GM13976 (cell line): ENCODE results near the gene TMEM163.
"Not testable (repeated sequence)": the region's sequence is repeated elsewhere in the genome, so short reads cannot be mapped to it uniquely, and the experiment has no call there.

Experiments
- DNase-seq: peaks from one replicate; pipeline ENCODE4 v3.0.0; 2012; ENCODE audit warnings: low spot score
- in situ Hi-C: fragments of 300-500 bp; cut with MboI; formaldehyde crosslinking; loops from one replicate; pipeline ENCODE4 v1.12.0; 2022; ENCODE audit warnings: low sequenced_read_pairs, mixed read lengths, inconsistent platforms; ENCODE audit not compliant: unreplicated experiment
- TF ChIP-seq, protein P1 (sequence below): IDR thresholded peaks from 2 replicates; pipeline ENCODE4 v1.5.1; 2012; ENCODE audit warnings: borderline replicate concordance, mild to moderate bottlenecking; ENCODE audit not compliant: insufficient read depth; ENCODE audit errors: extremely low read depth, missing control alignments, control extremely low read depth

TMEM163 gene

GRCh38 chr2:134663451-134664450 is 55.0 kb downstream of the TMEM163 start:
- DNase-seq: no peak
- TF ChIP-seq, protein P1, sequence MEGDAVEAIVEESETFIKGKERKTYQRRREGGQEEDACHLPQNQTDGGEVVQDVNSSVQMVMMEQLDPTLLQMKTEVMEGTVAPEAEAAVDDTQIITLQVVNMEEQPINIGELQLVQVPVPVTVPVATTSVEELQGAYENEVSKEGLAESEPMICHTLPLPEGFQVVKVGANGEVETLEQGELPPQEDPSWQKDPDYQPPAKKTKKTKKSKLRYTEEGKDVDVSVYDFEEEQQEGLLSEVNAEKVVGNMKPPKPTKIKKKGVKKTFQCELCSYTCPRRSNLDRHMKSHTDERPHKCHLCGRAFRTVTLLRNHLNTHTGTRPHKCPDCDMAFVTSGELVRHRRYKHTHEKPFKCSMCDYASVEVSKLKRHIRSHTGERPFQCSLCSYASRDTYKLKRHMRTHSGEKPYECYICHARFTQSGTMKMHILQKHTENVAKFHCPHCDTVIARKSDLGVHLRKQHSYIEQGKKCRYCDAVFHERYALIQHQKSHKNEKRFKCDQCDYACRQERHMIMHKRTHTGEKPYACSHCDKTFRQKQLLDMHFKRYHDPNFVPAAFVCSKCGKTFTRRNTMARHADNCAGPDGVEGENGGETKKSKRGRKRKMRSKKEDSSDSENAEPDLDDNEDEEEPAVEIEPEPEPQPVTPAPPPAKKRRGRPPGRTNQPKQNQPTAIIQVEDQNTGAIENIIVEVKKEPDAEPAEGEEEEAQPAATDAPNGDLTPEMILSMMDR: no peak
- in situ Hi-C loops: no loop called here

- TF ChIP-seq, protein P1: no peak
- DNase-seq: no peak
- in situ Hi-C loops: no loop called here
Measured at GRCh38 chr2:134662751-134663150, 56.0 kb downstream of the TMEM163 start.

DNA sequence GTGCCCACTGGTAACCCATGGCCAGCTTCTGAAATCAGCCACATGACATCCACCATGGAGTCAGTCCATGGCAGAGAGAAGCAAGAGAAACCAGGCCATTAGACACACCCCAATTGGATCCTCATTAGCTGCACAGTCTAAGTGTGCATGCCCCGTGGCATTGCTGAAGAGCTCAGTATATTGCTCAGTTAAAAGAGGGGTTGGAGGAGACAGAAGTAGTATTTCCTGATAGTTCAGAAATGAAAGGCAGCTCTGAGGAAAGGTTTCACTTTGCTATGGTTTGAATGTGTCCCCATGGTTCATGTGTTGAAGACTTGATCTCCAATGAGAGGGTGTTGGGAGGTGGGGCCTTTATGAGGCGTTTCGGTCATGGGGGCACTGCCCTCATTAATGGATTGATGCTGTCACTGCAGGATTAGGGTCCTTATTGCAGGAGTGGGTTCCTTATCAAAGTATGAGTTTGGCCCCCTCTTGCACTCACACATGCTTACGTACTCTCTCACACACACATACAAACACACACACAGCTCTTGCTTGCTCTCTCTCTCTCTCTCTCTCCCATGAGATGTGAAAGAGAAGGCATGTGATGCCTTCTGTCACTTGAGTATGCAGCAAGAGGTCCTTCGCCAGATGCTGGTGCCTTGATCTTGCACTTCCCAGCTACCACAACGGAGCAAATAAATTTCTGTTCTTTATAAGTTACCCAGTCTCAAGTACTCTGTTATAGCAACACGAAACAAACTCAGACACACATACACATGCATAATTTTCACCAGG is 58.0 kb downstream of the TMEM163 start:
- no peak for DNase-seq
- in situ Hi-C loops: no loop called here
- TF ChIP-seq, protein P1: no peak

- in situ Hi-C loops: no loop called here
- TF ChIP-seq, protein P1: no peak
- no peak for DNase-seq
Measured at GRCh38 chr2:134659724-134660123, 59.1 kb downstream of the TMEM163 start.

DNA sequence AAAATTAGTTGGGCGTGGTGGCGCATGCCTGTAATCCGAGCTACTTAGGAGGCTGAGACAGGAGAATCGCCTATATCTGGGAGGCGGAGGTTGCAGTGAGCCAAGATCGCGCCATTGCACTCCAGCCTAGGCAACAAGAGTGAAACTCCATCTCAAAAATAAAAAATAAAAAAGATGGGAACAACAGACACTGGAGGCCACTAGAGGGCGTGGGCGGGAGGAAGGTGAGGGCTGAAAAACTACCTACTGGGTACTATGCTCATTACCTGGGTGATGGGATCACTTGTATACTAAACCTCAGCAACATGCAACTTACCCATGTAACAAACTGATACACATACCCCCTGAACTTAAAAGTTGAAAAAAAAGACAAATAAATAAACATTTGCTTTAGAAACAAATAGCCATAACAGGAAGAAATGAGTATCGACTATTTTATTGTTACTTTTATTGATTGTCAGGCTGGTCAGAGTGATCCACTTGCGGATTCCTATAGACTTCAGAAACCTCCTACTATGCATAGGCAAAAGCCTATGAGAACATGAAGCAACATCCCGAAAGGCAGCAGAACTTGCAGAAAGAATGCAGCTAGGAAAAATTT is 61.0 kb downstream of the TMEM163 start:
- in situ Hi-C loops: no loop called here
- DNase-seq: no peak
- TF ChIP-seq, protein P1: no peak

- DNase-seq, in situ Hi-C loops: not testable (repeated sequence)
Measured at GRCh38 chr2:134656391-134656790, 62.4 kb downstream of the TMEM163 start.
